Activated T-helper 1 cell treated with anti-CD3 and anti-CD28 coated beads, Interleukin-12 subunit alpha, Interleukin-12 subunit beta, Interleukin-2, Interleukin-4 antibody, amounts not matched to agents 30 ng/mL and 10 ng/mL and 1 ng/mL, durations not matched to agents 14 hours and 24 hours and 36 hours (primary cell): ENCODE measurements around the gene DAAM2. TPM values are rescaled to one million over a fixed set of nuclear protein-coding genes. Genes with fewer than 3 reads are reported as not detected.

Experiments
- DNase-seq: peaks from one replicate; pipeline ENCODE4 v3.0.0; 2021; ENCODE audit warnings: low spot score
- H3K27ac Mint-ChIP-seq: one replicate; pipeline ENCODE4 v1.8.0; 2021; ENCODE audit warnings: mild to moderate bottlenecking, mixed read lengths
- H3K27me3 Mint-ChIP-seq: one replicate; pipeline ENCODE4 v1.8.0; 2022; ENCODE audit warnings: mild to moderate bottlenecking, moderate library complexity, mixed read lengths; ENCODE audit not compliant: insufficient read depth
- H3K36me3 Mint-ChIP-seq: one replicate; pipeline ENCODE4 v1.8.0; 2021; ENCODE audit warnings: low read depth, mixed read lengths
- H3K4me1 Mint-ChIP-seq: one replicate; pipeline ENCODE4 v1.8.0; 2021; ENCODE audit warnings: low read depth, mixed read lengths
- H3K4me3 Mint-ChIP-seq: one replicate; pipeline ENCODE4 v1.8.0; 2021; ENCODE audit warnings: mild to moderate bottlenecking, moderate library complexity, mixed read lengths
- H3K9me3 Mint-ChIP-seq: one replicate; pipeline ENCODE4 v1.8.0; 2021; ENCODE audit warnings: mixed read lengths
- intact Hi-C: fragments of 100-400 bp; cut with micrococcal nuclease; formaldehyde crosslinking; loops from one replicate; pipeline ENCODE4 v1.15.1; 2024
- total RNA-seq: library from RNA; stranded (reverse); gene quantifications from 2 replicates; pipeline ENCODE4 v1.2.3, GENCODE V29; 2022

Gene DAAM2
- total RNA-seq = not detected in 2 replicates

DNA sequence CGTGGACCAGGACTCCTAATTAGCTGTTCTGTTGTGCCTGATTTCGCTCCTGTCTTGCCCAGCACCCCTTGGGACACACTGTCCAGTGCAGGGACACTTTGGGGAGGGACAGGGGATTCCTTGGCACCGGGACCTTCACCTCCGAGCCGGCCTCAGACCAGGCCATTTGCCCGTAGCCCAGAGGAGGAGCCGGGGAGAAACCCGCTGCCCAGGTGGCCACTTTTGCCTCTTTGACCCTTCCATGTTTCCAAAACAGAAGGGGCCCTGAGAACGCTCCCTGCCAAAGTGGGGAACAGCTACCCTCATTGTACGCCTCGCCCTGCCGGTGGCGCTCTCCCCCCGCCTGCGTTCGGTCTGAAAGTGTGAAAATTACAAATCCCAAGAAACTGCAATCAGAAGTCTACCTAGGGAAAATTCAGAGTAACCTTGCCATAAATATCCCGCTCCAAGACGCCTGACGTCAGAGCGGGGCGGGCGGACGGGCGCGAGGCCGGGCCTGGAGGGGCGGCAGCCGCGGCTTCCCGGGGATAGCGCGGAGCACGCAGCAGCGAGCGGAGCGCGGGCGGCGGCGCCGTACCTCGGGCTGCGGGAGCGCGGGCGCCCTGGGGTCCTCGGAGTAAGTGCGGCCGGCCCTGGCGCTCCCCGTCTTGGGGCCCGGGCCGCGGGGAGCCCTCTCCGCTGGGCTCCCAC, at the start of gene DAAM2:
Gene DAAM2, plus strand, starts transcription at position 527 of the 690 bp plus-strand sequence. CDS start 63,927 bp downstream, outside the sequence.
- Mint-ChIP-seq H3K36me3 (no peaks in the 10 kb centered on the region), H3K27me3 (peaks cover 46% of the 10 kb centered on the region), H3K27ac (no peak within 1 kb of the TSS), H3K9me3 (no peaks in the 10 kb centered on the region), H3K4me1 (no peaks in the 10 kb centered on the region), H3K4me3 (no peak within 1 kb of the TSS)
- no peak for DNase-seq
- intact Hi-C loops = no loop called here

DNA sequence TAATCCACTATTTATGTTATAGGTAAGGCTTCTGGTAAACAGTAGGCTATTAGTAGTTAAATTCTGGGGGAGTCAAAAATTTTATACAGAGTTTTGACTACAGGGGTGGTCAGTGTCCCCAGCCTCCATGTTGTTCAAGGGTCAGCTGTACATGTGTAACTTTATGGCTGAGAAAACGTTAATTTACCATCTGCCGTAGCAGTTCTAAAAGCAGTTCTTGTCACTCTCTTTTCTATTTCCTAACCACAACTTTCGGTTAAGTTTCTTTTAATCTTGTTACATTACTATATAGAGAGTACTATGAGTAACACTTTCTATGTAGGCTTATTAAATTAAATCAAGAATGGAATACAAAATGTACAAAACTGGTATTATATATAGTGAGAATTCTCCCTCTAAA, 45.4 kb upstream of the DAAM2 start:
- Mint-ChIP-seq H3K36me3 (no peaks in the 10 kb centered on the region), H3K4me3 (no peak overlapping the region), H3K9me3 (no peaks in the 10 kb centered on the region), H3K27ac (no peak overlapping the region), H3K27me3 (no peaks in the 10 kb centered on the region), H3K4me1 (no peaks in the 10 kb centered on the region)
- intact Hi-C loops = no loop called here
- no peak for DNase-seq

DNA sequence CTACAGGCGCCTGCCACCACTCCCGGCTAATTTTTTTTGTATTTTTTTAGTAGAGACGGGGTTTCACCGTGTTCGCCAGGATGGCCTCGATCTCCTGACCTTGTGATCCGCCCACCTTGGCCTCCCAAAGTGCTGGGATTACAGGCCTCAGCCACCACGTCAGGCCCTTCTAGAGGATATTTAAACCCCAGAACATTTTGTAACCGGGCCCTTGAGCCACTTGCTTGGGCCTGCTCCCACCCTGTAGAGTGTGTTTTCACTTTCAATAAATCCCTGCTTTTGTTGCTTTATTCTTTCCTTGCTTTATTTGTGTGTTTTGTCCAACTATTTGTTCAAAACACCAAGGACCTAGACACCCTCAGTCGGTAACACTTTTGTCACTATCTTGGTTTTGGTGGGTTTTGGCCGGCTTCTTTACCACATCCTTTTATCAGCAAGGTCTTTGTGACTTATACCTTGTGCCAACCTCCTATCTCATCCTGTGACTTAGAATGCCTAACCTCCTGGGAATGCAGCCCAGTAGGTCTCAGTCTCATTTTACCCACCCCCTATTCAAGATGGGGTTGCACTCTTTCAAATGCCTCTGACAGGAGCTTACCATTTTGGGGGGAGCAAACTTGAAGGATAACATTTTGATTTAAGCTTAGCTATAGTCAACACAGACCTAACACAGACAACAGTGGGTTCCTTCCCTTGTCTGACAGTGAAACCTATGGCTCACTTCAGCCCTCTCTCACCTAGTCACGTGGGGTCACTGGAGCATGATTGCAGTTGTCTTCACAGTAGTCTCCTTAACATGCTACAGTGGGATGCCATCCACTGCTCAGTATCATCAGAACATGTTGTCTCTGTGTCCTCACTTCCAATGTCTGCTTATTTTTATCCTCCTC, 39.1 kb upstream of the DAAM2 start:
- Mint-ChIP-seq H3K4me1 (no peaks in the 10 kb centered on the region), H3K27ac (no peak overlapping the region), H3K27me3 (peaks cover 2% of the 10 kb centered on the region), H3K36me3 (no peaks in the 10 kb centered on the region), H3K4me3 (no peak overlapping the region), H3K9me3 (no peaks in the 10 kb centered on the region)
- DNase-seq = no peak
- intact Hi-C loops = no loop called here

DNA sequence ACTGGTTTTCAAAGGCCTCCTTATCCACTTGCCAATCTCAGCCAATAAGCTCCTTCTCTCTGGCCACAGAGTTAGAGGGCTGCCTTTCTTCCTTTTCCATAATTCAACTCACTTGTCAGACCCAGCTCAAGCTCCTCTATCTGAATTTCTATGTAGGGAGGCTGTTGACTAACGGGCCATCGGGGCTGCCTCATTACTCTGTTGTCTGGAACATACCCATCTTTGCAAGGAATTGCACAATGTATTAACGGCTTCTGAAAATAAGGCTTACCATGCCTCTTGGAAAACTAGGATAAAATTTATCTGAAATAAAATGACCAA, 38.5 kb upstream of the DAAM2 start:
- Mint-ChIP-seq H3K27me3 (peaks cover 2% of the 10 kb centered on the region), H3K4me3 (no peak overlapping the region)
- intact Hi-C loops = no loop called here

DNA sequence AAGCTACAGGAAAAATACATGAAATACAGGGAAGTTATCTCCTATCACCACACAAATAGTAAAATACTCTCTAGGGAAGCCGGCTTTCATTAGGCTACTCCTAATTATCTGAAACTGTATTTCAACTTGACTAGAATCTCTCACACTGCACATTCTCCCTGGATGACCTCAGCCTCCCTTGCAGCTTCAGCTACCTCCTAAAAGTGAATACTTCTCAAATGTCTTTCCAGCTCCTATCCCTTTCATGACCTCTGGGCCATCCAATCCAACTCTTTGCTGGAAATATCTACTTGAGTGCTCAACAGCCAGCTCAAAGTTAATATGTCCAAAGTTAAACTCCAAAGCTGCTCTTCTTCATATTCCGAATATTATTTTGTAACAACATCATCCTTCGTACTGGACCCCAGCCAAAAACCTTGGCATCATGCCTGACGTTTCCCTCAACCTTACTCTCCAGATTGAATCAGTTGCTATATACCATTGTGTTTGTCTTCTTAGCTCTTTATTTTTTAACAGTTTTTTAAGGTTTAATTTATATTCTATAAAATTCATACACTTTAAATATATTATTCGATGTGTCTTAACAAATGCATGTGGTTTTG, 37.6 kb upstream of the DAAM2 start:
- intact Hi-C loops = no loop called here
- Mint-ChIP-seq H3K36me3 (no peaks in the 10 kb centered on the region), H3K4me3 (no peak overlapping the region), H3K9me3 (no peaks in the 10 kb centered on the region), H3K27ac (no peak overlapping the region), H3K27me3 (peaks cover 2% of the 10 kb centered on the region), H3K4me1 (no peaks in the 10 kb centered on the region)
- no peak for DNase-seq

More for the DNA sequence above, 38.5 kb upstream of the DAAM2 start:
- Mint-ChIP-seq H3K36me3 (no peaks in the 10 kb centered on the region), H3K9me3 (no peaks in the 10 kb centered on the region), H3K27ac (no peak overlapping the region), H3K4me1 (no peaks in the 10 kb centered on the region)
- no peak for DNase-seq

DNA sequence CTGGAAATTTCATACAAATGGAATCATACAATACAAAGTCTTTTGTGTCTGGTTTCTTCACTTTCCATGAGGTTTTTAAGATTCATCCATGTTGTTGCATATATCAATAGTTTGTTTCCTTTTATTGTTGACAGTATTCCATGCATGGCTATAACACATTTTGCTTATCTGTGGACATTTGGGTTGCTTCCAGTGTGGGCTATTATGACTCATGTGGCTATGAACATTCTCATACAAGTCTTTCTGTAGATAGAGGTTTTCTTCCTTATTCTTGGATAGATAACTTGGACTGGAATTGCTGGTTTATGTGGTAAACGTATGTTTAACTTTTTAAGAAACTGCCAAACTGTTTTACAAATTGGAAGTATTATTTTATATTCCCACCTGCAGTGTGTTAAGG, 36.9 kb upstream of the DAAM2 start:
- no peaks in the 10 kb centered on the region for H3K4me1 Mint-ChIP-seq
- H3K27ac Mint-ChIP-seq = no peak overlapping the region
- H3K4me3 Mint-ChIP-seq = no peak overlapping the region
- no peaks in the 10 kb centered on the region for H3K36me3 Mint-ChIP-seq
- H3K9me3 Mint-ChIP-seq = no peaks in the 10 kb centered on the region
- intact Hi-C loops = no loop called here
- H3K27me3 Mint-ChIP-seq = peaks cover 2% of the 10 kb centered on the region
- DNase-seq = no peak

DNA sequence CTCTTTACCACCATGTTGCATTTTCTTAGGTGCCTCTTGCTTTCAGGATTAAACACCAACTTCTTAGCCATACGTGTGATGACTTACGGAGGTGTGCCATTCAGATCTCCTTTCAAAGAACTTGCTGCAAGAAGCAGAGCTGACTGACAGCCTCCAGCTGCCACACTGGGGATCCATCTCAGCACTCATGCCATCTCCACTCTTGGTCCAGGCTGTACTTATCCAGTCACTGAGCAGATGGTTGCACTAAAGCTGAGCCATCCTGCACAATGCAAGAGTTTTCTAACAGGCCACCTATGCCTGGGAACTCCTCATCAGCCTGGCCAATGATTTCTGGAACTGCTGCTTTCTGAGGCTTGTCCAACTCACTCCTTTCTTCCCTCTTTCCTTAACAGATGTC, 35.6 kb upstream of the DAAM2 start:
- DNase-seq = no peak
- intact Hi-C loops = no loop called here
- Mint-ChIP-seq H3K4me3 (no peak overlapping the region), H3K9me3 (no peaks in the 10 kb centered on the region), H3K27ac (no peak overlapping the region), H3K36me3 (no peaks in the 10 kb centered on the region), H3K27me3 (peaks cover 4% of the 10 kb centered on the region), H3K4me1 (no peaks in the 10 kb centered on the region)

DNA sequence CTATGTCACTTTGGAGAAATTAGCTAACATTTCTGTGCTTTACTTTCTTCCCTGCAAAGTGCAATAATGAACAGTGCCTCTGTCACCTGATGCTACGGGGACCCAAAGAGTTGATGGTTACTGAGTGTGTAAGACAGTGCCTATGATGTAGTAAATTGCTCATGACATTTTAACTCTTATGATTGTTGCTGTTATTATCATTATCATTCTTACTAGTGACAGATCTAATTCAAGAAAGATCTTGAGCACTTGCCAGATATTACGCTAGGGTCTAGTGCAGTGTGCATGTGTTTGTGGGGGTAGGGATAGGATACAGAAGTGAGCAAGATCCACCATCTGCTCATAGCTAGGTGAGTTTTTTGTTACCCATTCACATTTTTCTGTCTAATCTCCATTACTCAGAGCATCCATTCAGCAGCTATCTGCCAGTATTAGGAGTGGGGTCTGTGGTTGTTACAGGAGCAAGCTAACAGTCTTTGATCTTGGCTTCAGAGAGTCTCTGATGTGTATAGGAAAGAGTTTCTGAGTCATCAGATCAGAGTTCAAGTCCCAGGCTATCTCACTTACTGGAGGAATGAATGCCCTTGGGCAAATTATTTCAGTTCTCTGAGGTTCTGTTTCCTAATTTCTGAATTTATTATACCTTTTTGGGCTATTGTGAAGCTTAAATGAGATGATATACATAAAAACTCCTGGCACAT, 33.1 kb upstream of the DAAM2 start:
- H3K9me3 Mint-ChIP-seq = no peaks in the 10 kb centered on the region
- no peak for DNase-seq
- H3K36me3 Mint-ChIP-seq = no peaks in the 10 kb centered on the region
- no peaks in the 10 kb centered on the region for H3K4me1 Mint-ChIP-seq
- no peak overlapping the region for H3K27ac Mint-ChIP-seq
- intact Hi-C loops = no loop called here
- no peak overlapping the region for H3K4me3 Mint-ChIP-seq
- H3K27me3 Mint-ChIP-seq = peaks cover 2% of the 10 kb centered on the region

DNA sequence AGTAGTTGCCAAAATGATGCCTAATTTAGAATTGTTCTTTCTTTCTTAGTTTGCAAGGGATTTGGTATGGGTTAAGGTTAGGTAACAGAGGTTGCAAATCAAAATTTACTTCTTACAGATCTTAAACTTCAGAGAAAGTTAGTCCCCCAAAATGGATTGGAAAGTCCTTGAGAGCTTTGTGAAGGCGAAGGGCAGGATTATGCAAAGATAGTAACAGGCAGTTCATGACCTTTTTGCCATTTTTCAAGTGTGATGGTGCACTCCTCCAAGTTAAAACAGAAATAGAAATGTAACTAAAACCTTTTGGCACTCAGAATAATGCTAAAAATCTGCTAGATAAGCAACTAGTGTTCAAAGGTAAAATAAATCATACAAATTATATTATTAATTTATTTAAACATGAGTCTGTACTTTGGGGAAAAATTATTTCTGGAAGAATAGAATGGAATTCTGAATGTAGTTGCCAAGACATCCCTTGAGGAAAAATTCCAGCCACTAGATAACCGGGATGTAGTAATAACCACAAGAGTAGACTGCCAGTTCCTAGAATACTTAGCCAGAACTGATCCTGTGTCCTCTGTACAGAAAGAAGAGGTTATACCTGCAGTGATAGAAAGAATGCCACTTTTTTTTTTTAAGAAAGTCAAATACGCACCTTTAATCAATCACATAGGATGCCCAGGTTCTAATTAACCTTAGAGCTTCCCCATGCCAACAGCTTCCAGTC, 31.8 kb upstream of the DAAM2 start:
- H3K27ac Mint-ChIP-seq = no peak overlapping the region
- peaks cover 2% of the 10 kb centered on the region for H3K27me3 Mint-ChIP-seq
- DNase-seq = no peak
- H3K36me3 Mint-ChIP-seq = no peaks in the 10 kb centered on the region
- H3K4me3 Mint-ChIP-seq = no peak overlapping the region
- no peaks in the 10 kb centered on the region for H3K4me1 Mint-ChIP-seq
- intact Hi-C loops = no loop called here
- no peaks in the 10 kb centered on the region for H3K9me3 Mint-ChIP-seq

DNA sequence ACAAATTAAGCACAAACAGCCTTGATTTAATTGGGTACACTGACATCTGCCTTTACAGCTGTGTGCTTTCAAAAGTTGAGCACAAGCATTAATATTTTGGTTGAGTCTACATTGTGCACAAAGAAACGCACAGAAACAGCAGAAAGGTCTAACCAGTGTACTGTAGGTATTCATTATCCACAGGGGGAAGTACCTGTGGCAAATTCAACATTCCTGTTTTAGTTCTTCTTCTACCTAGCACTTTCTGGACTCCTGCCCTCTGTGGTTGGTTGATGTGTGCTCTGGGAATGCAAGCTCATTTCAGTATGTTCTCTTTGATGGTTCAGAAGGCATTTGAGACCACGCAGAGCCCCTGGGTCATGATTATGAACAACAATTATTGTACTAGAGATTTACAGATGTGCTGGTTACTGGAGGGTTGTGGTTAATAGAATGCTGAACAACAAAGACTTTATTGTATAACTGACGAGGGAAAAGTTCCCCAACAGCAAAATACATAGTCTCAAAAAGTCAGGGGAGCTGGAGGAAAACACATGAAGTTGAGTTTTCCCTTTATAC, 26.6 kb upstream of the DAAM2 start:
- H3K4me1 Mint-ChIP-seq = no peaks in the 10 kb centered on the region
- intact Hi-C loops = no loop called here
- H3K36me3 Mint-ChIP-seq = no peaks in the 10 kb centered on the region
- DNase-seq = no peak
- H3K27me3 Mint-ChIP-seq = peaks cover 2% of the 10 kb centered on the region
- H3K9me3 Mint-ChIP-seq = no peaks in the 10 kb centered on the region
- no peak overlapping the region for H3K4me3 Mint-ChIP-seq
- H3K27ac Mint-ChIP-seq = no peak overlapping the region

DNA sequence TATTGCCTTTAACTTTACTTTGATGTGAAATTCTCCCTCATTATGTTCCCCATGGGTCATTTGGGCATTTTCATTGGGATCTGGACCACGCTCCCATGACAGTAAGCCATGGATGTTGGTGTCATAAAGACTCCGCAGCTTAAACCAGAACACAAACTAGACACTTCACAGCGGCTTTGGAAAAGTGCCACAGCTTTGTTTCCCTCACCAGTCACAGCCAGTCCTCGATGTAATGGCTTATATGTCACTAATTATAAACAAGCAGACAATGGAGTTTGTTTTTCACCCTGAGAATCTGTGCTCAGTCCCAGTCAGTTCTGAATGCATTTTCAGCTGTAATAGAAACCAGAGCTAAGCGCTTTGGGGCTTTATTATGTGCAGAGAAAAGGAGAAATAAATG, 23.2 kb upstream of the DAAM2 start:
- H3K4me1 Mint-ChIP-seq = no peaks in the 10 kb centered on the region
- intact Hi-C loops = no loop called here
- no peak overlapping the region for H3K4me3 Mint-ChIP-seq
- no peak overlapping the region for H3K27ac Mint-ChIP-seq
- no peaks in the 10 kb centered on the region for H3K9me3 Mint-ChIP-seq
- DNase-seq = no peak
- H3K27me3 Mint-ChIP-seq = no peaks in the 10 kb centered on the region
- no peaks in the 10 kb centered on the region for H3K36me3 Mint-ChIP-seq

DNA sequence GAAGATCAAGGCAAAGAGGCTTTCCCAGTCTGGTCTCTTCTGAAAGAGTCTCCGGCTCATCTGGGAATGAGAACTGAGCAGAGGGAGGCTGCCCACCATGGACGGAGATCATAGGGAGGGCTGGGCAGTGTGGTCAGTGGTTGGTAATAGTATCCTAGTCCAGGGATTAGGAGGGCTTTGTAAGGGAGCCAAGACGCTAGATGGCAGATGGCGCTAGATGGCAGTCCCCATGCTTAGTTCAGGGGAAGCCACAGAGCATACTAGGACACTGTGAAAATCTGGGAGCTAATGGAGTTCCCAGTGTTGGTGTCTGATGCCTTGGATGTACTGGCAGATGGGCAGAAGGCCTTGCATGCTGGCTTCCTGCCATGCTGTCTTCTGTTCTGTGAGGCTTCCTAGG, 21.7 kb upstream of the DAAM2 start:
- Mint-ChIP-seq H3K27me3 (no peaks in the 10 kb centered on the region), H3K4me1 (no peaks in the 10 kb centered on the region), H3K9me3 (no peaks in the 10 kb centered on the region), H3K4me3 (no peak overlapping the region), H3K27ac (no peak overlapping the region), H3K36me3 (no peaks in the 10 kb centered on the region)
- no peak for DNase-seq
- intact Hi-C loops = no loop called here
